Glutamatergic neuron (in vitro differentiated cells): Measurements from ENCODE around the gene MRPL23. TPM values are rescaled to one million over a fixed set of nuclear protein-coding genes. Genes with fewer than 3 reads are reported as not detected.

Source experiments
- DNase-seq: peaks from one replicate; pipeline ENCODE4 v3.0.0; 2022
- H3K27ac Mint-ChIP-seq: one replicate; pipeline ENCODE4 v1.8.0; 2020; ENCODE audit warnings: mild to moderate bottlenecking, mixed read lengths, inconsistent platforms; ENCODE audit not compliant: unreplicated experiment
- H3K27me3 Mint-ChIP-seq: one replicate; pipeline ENCODE4 v1.8.0; 2020; ENCODE audit warnings: mild to moderate bottlenecking, moderate library complexity, mixed read lengths, inconsistent platforms; ENCODE audit not compliant: unreplicated experiment
- H3K36me3 Mint-ChIP-seq: one replicate; pipeline ENCODE4 v1.8.0; 2020; ENCODE audit warnings: mild to moderate bottlenecking, mixed read lengths, inconsistent platforms; ENCODE audit not compliant: unreplicated experiment
- H3K4me1 Mint-ChIP-seq: one replicate; pipeline ENCODE4 v1.8.0; 2020; ENCODE audit warnings: mild to moderate bottlenecking, low read depth, mixed read lengths, inconsistent platforms; ENCODE audit not compliant: unreplicated experiment
- H3K4me3 Mint-ChIP-seq: one replicate; pipeline ENCODE4 v1.8.0; 2020; ENCODE audit warnings: mild to moderate bottlenecking, mixed read lengths, inconsistent platforms; ENCODE audit not compliant: unreplicated experiment
- H3K9me3 Mint-ChIP-seq: one replicate; pipeline ENCODE4 v1.8.0; 2020; ENCODE audit warnings: mild to moderate bottlenecking, moderate library complexity, mixed read lengths, inconsistent platforms; ENCODE audit not compliant: unreplicated experiment
- total RNA-seq: library from RNA; stranded (reverse); fragmentation: NEBNext Ultra II Directional; extraction: Animal tissue kit (Norgen Biotek cat#: 25700); gene quantifications from one replicate; pipeline ENCODE4 v1.2.1, GENCODE V29; 2021; ENCODE audit not compliant: unreplicated experiment
- TF ChIP-seq, protein P1 (sequence below): fragments of 200-600 bp; sonication (generic); IDR thresholded peaks from one replicate; pipeline ENCODE4 v1.5.0; 2021; ENCODE audit not compliant: partially characterized antibody, unreplicated experiment

MRPL23 gene
- total RNA-seq, 1 donor from 2014 or later = 27.6 TPM

DNA sequence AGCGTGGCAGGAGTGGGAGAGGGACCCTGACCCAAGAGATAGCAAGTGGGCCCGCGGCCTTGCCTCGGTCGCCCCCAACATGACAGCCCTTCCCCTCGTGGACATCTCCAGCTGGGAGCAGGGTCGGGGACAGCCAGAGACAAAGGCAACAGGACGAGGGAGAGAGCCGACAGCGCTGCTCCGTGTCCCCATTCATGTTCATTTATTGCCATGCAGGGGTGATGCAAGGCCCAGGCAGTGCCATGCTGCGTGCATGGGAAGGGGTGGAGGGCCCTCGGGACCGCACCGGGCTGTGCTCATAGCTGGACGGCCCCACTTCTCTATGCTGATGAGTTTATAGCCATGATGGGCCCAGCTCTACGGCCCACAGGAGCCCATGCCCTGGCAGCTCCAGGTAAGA, 12.7 kb downstream of the MRPL23 start:
- Mint-ChIP-seq H3K27me3 (no peaks in the 10 kb centered on the region), H3K4me3 (no peak overlapping the region), H3K9me3 (no peaks in the 10 kb centered on the region), H3K36me3 (no peaks in the 10 kb centered on the region), H3K4me1 (no peaks in the 10 kb centered on the region), H3K27ac (no peak overlapping the region)
- TF ChIP-seq, protein P1, sequence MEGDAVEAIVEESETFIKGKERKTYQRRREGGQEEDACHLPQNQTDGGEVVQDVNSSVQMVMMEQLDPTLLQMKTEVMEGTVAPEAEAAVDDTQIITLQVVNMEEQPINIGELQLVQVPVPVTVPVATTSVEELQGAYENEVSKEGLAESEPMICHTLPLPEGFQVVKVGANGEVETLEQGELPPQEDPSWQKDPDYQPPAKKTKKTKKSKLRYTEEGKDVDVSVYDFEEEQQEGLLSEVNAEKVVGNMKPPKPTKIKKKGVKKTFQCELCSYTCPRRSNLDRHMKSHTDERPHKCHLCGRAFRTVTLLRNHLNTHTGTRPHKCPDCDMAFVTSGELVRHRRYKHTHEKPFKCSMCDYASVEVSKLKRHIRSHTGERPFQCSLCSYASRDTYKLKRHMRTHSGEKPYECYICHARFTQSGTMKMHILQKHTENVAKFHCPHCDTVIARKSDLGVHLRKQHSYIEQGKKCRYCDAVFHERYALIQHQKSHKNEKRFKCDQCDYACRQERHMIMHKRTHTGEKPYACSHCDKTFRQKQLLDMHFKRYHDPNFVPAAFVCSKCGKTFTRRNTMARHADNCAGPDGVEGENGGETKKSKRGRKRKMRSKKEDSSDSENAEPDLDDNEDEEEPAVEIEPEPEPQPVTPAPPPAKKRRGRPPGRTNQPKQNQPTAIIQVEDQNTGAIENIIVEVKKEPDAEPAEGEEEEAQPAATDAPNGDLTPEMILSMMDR = no peak
- DNase-seq = no peak

DNA sequence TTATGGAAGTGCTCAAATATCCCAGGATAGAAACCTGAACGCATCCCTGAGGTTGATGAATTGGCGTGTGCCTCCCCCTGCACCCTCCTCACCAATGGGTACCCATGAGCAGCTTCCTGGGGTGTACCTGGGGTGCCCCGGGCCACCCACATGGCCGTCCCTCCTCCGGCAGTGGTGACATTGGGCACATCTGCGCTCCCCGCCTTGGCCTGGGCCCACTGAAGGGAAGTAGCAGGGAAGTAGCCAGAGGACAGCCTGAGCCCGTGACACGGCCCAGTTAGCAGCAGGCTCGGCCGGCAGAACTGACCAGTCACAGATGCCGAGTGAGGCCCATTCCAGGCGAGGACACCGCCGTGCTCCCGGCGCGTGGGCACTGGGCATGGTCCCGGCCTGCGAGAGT, 16.7 kb downstream of the MRPL23 start:
- Mint-ChIP-seq H3K9me3 (no peaks in the 10 kb centered on the region), H3K4me1 (no peaks in the 10 kb centered on the region), H3K36me3 (no peaks in the 10 kb centered on the region), H3K27me3 (no peaks in the 10 kb centered on the region), H3K4me3 (no peak overlapping the region), H3K27ac (no peak overlapping the region)
- TF ChIP-seq, protein P1 = no peak
- DNase-seq = no peak

DNA sequence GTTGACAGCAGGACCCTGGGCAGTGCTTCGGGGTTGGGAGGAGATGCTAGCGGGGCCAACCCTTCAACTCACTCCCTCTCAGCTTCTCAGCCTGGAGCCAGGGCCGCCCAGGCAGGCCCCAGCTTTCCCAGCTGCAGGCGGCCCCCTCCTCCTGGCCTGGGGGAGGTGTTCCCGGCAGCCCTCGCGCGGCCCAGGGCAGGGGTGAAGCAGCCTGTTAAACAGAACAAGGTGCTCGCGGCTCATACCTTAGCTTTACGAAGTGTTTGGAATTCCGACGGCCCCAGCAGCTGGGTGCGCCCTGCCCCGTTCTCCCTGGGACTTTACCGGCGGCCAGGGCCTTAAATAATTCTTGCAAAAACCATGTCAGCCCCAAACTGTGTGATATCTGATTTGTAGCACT, 17.2 kb downstream of the MRPL23 start:
- Mint-ChIP-seq H3K27ac (no peak overlapping the region), H3K27me3 (no peaks in the 10 kb centered on the region), H3K9me3 (no peaks in the 10 kb centered on the region), H3K4me1 (no peaks in the 10 kb centered on the region), H3K36me3 (no peaks in the 10 kb centered on the region), H3K4me3 (no peak overlapping the region)
- no peak for DNase-seq
- TF ChIP-seq, protein P1 = no peak

DNA sequence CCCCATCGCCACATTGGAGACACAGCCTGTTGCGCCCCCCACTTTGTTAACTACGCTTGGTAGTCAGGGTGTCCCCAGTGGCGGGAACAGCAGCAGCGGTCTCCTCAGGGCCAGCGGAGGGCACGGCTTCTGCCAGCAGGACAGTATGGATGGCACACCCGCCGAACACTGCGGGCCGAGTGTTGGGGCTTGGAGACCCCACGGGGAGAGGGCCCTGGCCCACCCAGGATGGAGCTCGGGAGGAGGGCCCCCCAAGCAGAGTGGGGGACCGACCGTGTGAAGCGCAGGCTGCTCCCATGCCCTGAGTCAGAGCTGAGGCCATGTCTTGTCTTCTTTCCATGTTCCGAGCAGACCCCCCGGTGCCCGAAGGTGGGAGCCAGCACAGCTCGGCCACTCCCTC, 17.8 kb downstream of the MRPL23 start:
- TF ChIP-seq, protein P1 = no peak
- Mint-ChIP-seq H3K27ac (no peak overlapping the region), H3K4me3 (no peak overlapping the region), H3K4me1 (no peaks in the 10 kb centered on the region), H3K36me3 (no peaks in the 10 kb centered on the region), H3K9me3 (no peaks in the 10 kb centered on the region), H3K27me3 (no peaks in the 10 kb centered on the region)
- no peak for DNase-seq

DNA sequence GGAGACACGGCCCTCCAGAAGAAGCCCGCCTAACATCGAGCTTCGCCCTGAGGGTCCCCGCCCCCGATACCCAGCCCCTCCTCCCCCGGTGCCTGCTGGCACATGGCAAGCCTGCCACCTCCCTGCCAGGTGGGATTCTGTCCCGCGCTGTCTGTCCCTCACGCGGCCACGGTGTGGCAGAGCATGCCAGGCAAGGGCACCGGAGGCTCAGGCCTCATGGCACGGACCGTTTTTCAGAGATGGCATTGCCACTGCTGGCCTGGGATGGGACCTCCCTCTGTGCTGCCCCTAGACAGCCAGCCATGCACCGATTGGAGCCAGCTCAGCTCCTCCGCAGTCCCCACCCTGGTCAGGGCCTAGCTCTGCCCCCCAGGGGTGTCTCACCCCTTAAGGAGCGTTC, 19.4 kb downstream of the MRPL23 start:
- Mint-ChIP-seq H3K4me1 (no peaks in the 10 kb centered on the region), H3K4me3 (no peak overlapping the region), H3K9me3 (no peaks in the 10 kb centered on the region), H3K36me3 (no peaks in the 10 kb centered on the region), H3K27ac (no peak overlapping the region), H3K27me3 (no peaks in the 10 kb centered on the region)
- DNase-seq = no peak
- TF ChIP-seq, protein P1 = no peak
